GM12891 (cell line): Measurements from ENCODE around the gene STIM1.

Source experiments
- DNase-seq: peaks from one replicate; pipeline ENCODE4 v3.0.0; 2011; ENCODE audit warnings: low spot score; ENCODE audit not compliant: insufficient read length
- FAIRE-seq: peaks from 2 replicates; lab custom pipeline; 2011; peaks lifted over from hg19 to GRCh38; lab: Jason Lieb, UNC
- PAX5 ChIP-seq: IDR thresholded peaks from 2 replicates; pipeline ENCODE4 v1.6.1; 2011; ENCODE audit warnings: low read length, moderate library complexity, mild to moderate bottlenecking; ENCODE audit not compliant: insufficient read depth, severe bottlenecking
- POLR2A ChIP-seq: IDR thresholded peaks from 2 replicates; pipeline ENCODE4 v1.6.1; 2011; ENCODE audit warnings: low read depth, low read length, control low read depth
- POLR2AphosphoS5 ChIP-seq: IDR thresholded peaks from 2 replicates; pipeline ENCODE4 v1.6.1; 2011; ENCODE audit warnings: low read depth, low read length, control low read depth
- POU2F2 ChIP-seq: IDR thresholded peaks from 2 replicates; pipeline ENCODE4 v1.6.1; 2011; ENCODE audit warnings: low read depth, mild to moderate bottlenecking, control low read depth, low read length, moderate library complexity
- SPI1 ChIP-seq: IDR thresholded peaks from 2 replicates; pipeline ENCODE4 v1.6.1; 2011; ENCODE audit warnings: low read depth, low read length, control low read depth
- TAF1 ChIP-seq: IDR thresholded peaks from 2 replicates; pipeline ENCODE4 v1.6.1; 2011; ENCODE audit warnings: low read depth, low read length, control low read depth

Gene STIM1

GRCh38 chr11:4138497-4138896 lies 283.0 kb downstream of the STIM1 start:
- no peak for TF ChIP-seq PAX5
- no peak for TF ChIP-seq POLR2AphosphoS5
- TF ChIP-seq SPI1: no peak
- TF ChIP-seq POU2F2: no peak
- no peak for TF ChIP-seq POLR2A
- no peak for TF ChIP-seq TAF1
- FAIRE-seq (no peak), DNase-seq (no peak)

DNA sequence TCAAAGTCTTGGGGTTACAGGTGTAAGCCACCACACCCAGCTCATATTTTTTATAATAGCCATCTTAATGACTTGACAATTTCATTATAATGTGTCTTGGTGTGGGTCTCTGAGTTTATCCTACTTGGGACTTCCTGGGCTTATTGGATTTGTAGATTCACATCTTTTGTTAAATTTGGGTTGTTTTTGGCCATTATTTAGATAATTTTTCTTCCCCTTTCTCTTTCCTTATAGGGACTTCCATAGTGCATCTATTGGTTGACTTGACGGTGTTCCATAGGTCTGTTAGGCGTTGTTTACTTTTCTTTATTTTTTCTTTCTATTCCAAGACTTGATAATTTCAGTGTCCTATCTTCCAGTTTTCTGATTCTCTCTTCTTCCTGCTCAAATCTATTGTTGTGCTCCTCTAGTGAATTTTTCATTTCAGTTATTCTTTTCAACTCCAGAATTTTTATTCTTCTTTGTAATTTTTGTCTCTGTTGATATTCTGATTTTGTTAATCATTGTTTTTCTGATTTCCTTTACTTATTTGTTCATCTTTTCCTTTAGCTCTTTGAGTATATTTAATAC lies 284.7 kb downstream of the STIM1 start:
- TF ChIP-seq PAX5 (no peak), POLR2A (no peak), TAF1 (no peak), SPI1 (no peak), POU2F2 (no peak), POLR2AphosphoS5 (no peak)
- FAIRE-seq (no peak), DNase-seq (no peak)
